OCI-LY1 (cell line): ENCODE results near the gene GRPEL1.

Source experiments
- H2AFZ ChIP-seq: fragments of 200-600 bp; sonication (generic), shearing (Covaris generic); 2 replicates; pipeline ENCODE4 v1.6.0; 2014; ENCODE audit warnings: antibody characterized with exemption, mild to moderate bottlenecking, low read length
- H3F3A ChIP-seq: fragments of 200-600 bp; sonication (generic), shearing (Covaris generic); 2 replicates; pipeline ENCODE4 v1.6.0; 2014; ENCODE audit warnings: mild to moderate bottlenecking, antibody characterized with exemption, low read length, moderate library complexity; ENCODE audit not compliant: insufficient read depth
- H3K27ac ChIP-seq: fragments of 200-600 bp; sonication (generic); 2 replicates; pipeline ENCODE4 v1.5.1; 2014; ENCODE audit warnings: low read length, mixed run types, mild to moderate bottlenecking, low read depth; ENCODE audit not compliant: poor library complexity, severe bottlenecking
- H3K27me3 ChIP-seq: fragments of 200-600 bp; sonication (generic); 2 replicates; pipeline ENCODE4 v1.6.0; 2014; ENCODE audit warnings: antibody characterized with exemption, mild to moderate bottlenecking, low read length, moderate library complexity; ENCODE audit not compliant: insufficient read depth
- H3K36me3 ChIP-seq: fragments of 200-600 bp; sonication (generic); 2 replicates; pipeline ENCODE4 v1.6.1; 2014; ENCODE audit warnings: mild to moderate bottlenecking, antibody characterized with exemption, low read length, moderate library complexity, mixed read lengths; ENCODE audit not compliant: insufficient read depth
- H3K4me1 ChIP-seq: fragments of 200-600 bp; sonication (generic); 2 replicates; pipeline ENCODE4 v1.5.1; 2014; ENCODE audit warnings: mild to moderate bottlenecking, low read length, moderate library complexity; ENCODE audit not compliant: insufficient read depth, severe bottlenecking
- H3K4me2 ChIP-seq: fragments of 200-600 bp; sonication (generic), shearing (Covaris generic); 2 replicates; pipeline ENCODE4 v1.6.1; 2014; ENCODE audit warnings: low read length
- H3K4me3 ChIP-seq: fragments of 200-600 bp; sonication (generic); 2 replicates; pipeline ENCODE4 v1.5.1; 2014; ENCODE audit warnings: low read length, low read depth, mild to moderate bottlenecking, mixed read lengths; ENCODE audit not compliant: poor library complexity, severe bottlenecking
- H3K79me2 ChIP-seq: fragments of 200-600 bp; shearing (Covaris generic); 2 replicates; pipeline ENCODE4 v1.6.1; 2016; ENCODE audit warnings: mixed run types, low read length, mixed read lengths; ENCODE audit not compliant: insufficient read depth
- H3K9ac ChIP-seq: fragments of 200-600 bp; sonication (generic), shearing (Covaris generic); 2 replicates; pipeline ENCODE4 v1.6.1; 2014; ENCODE audit warnings: mild to moderate bottlenecking, low read length, mixed read lengths
- H3K9me2 ChIP-seq: fragments of 200-600 bp; sonication (generic), shearing (Covaris generic); 2 replicates; pipeline ENCODE4 v1.6.1; 2014; ENCODE audit warnings: low read depth, mild to moderate bottlenecking, low read length, mixed read lengths
- H3K9me3 ChIP-seq: fragments of 200-600 bp; shearing (Covaris generic); 2 replicates; pipeline ENCODE4 v1.6.1; 2014; ENCODE audit warnings: low read length, mixed read lengths
- H4K20me1 ChIP-seq: fragments of 200-600 bp; sonication (generic), shearing (Covaris generic); 2 replicates; pipeline ENCODE4 v1.6.0; 2016; ENCODE audit warnings: mild to moderate bottlenecking, low read length; ENCODE audit not compliant: insufficient read depth
- EZH2 ChIP-seq: fragments of 200-600 bp; sonication (generic), shearing (Covaris generic); IDR thresholded peaks from 2 replicates; pipeline ENCODE4 v1.8.0; 2017; ENCODE audit warnings: borderline replicate concordance, mixed run types, mild to moderate bottlenecking, antibody characterized with exemption, low read length, moderate library complexity, mixed read lengths
- TF ChIP-seq, protein P1 (sequence below): fragments of 200-600 bp; sonication (generic), shearing (Covaris generic); IDR thresholded peaks from 2 replicates; pipeline ENCODE4 v1.5.1; 2017; ENCODE audit warnings: mild to moderate bottlenecking, antibody characterized with exemption, low read length, moderate library complexity, mixed read lengths

Gene GRPEL1

DNA sequence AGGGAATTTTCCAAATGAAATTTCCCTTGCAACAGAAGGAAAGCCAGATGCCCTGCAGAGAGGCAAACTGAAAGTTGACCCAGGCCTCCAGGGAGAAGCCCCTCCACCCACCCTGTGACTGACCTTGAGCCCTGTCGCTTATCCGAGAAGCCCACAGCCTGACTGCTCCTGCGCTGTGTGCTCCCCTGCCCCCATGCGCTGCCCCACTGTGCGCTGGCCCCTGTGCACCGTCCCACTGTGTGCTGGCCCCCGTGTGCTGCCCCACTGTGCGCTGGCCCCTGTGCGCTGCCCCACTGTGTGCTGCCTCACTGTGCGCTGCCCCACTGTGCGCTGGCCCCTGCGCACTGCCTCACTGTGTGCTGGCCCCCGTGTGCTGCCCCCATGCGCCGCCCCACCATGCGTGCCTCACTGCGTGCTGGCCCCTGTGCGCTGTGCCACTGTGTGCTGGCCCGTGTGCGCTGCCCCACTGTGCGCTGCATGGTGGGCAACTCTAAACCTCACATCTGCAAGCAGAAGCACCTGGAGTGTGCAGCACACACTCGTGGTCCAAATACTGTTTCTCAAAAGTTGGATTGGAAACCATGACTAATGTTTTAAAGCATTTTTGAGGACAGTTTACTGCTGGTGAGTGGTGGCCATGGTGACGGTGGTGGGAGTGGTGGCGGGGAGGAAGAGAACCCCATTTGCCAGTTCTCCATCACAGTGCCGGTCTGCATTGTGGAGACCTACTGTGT is 8.3 kb upstream of the GRPEL1 start:
- Histone ChIP-seq H3K36me3 (no peaks in the 10 kb centered on the region), H3K9me3 (no peaks in the 10 kb centered on the region), H3F3A (no peaks in the 10 kb centered on the region), H2AFZ (no peak overlapping the region), H3K27me3 (no peaks in the 10 kb centered on the region), H4K20me1 (no peaks in the 10 kb centered on the region), H3K27ac (no peak overlapping the region), H3K4me3 (no peak overlapping the region), H3K4me1 (no peaks in the 10 kb centered on the region), H3K9ac (no peak overlapping the region), H3K79me2 (no peaks in the 10 kb centered on the region), H3K4me2 (no peak overlapping the region), H3K9me2 (no peaks in the 10 kb centered on the region)
- no peak for TF ChIP-seq EZH2
- TF ChIP-seq, protein P1, sequence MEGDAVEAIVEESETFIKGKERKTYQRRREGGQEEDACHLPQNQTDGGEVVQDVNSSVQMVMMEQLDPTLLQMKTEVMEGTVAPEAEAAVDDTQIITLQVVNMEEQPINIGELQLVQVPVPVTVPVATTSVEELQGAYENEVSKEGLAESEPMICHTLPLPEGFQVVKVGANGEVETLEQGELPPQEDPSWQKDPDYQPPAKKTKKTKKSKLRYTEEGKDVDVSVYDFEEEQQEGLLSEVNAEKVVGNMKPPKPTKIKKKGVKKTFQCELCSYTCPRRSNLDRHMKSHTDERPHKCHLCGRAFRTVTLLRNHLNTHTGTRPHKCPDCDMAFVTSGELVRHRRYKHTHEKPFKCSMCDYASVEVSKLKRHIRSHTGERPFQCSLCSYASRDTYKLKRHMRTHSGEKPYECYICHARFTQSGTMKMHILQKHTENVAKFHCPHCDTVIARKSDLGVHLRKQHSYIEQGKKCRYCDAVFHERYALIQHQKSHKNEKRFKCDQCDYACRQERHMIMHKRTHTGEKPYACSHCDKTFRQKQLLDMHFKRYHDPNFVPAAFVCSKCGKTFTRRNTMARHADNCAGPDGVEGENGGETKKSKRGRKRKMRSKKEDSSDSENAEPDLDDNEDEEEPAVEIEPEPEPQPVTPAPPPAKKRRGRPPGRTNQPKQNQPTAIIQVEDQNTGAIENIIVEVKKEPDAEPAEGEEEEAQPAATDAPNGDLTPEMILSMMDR, result no peak

DNA sequence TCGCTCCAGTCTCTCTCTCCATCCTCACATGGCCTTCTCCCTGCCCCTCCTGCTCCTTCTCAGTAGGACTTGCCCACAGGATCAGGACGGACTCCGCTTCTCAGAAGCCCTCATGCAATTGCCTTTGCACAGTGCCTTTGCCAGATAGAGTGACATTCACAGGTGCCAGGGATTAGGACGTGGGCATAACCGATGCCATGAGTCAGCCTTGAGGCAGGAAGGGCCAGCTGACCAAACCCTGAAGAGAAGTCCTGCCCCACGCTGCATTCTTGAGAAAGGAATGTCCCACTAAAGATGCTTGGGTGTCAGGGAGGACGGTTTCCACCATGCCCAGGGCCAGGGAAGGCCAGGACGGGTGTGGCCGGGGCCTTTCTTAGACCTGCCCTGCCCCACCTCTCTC is 6.6 kb upstream of the GRPEL1 start:
- no peaks in the 10 kb centered on the region for H4K20me1 ChIP-seq
- H3K27me3 ChIP-seq, result no peaks in the 10 kb centered on the region
- no peak overlapping the region for H3K9ac ChIP-seq
- H3K9me3 ChIP-seq, result no peaks in the 10 kb centered on the region
- H3K9me2 ChIP-seq, result no peaks in the 10 kb centered on the region
- H3F3A ChIP-seq, result no peaks in the 10 kb centered on the region
- H3K4me1 ChIP-seq, result no peaks in the 10 kb centered on the region
- no peak overlapping the region for H3K27ac ChIP-seq
- no peak overlapping the region for H2AFZ ChIP-seq
- no peak overlapping the region for H3K4me2 ChIP-seq
- H3K79me2 ChIP-seq, result no peaks in the 10 kb centered on the region
- TF ChIP-seq, protein P1, result no peak
- no peak for TF ChIP-seq EZH2
- H3K36me3 ChIP-seq, result no peaks in the 10 kb centered on the region
- no peak overlapping the region for H3K4me3 ChIP-seq

DNA sequence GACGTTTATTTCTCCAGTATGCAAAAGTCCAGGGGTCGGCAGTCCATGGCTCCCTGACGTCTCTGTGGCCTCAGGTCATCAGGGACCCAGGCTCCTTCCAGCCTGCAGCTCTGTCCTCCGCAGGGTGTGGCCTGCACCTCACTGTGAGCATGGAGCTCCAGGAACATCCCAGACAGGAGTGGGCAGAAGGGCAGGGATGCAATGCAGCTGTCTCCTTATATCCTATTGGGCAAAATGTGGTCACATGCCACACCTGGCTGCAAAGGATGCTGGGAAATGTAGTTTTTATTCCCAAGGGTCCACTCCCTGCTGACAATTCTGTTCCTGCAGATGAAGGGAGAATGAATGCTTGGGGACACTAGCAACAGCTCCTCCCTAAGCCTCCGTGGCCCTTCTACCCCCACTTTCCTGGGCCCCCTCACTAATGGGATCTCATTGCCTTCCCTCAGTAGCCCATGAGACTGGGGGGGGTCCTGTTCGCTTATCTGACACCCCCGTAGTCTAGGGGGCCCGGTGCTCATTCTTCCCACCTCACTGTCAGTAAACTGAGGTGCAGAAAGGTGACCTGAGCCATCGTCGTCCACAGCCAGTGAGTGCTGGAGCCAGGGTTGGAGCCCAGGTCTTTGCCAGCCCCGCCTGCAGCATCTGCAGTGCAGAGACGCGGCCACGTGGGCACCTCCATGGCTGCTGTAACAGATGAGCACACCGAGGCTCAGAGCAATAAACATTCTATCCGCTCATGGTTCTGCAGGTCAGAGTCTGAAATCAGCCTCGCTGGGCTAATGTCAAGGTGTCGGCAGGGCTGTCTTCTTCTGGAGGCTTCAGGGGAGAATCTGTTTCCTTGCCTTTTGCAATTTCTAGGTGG is 5.9 kb upstream of the GRPEL1 start:
- Histone ChIP-seq H3K4me3 (no peak overlapping the region), H3K4me2 (no peak overlapping the region), H4K20me1 (no peaks in the 10 kb centered on the region), H3K9me3 (no peaks in the 10 kb centered on the region), H3K4me1 (peaks cover 3% of the 10 kb centered on the region), H3K27me3 (no peaks in the 10 kb centered on the region), H3K27ac (no peak overlapping the region), H2AFZ (no peak overlapping the region), H3K36me3 (no peaks in the 10 kb centered on the region), H3K9me2 (no peaks in the 10 kb centered on the region), H3F3A (no peaks in the 10 kb centered on the region), H3K79me2 (no peaks in the 10 kb centered on the region), H3K9ac (no peak overlapping the region)
- no peak for TF ChIP-seq EZH2
- TF ChIP-seq, protein P1, result no peak
